Keratinocyte (primary cell): ENCODE data around the gene GNG2.

Source experiments
- EZH2 ChIP-seq: IDR thresholded peaks from one replicate; pipeline ENCODE4 v1.6.1; 2012; ENCODE audit warnings: inconsistent platforms, mild to moderate bottlenecking, low read length, moderate library complexity
- TF ChIP-seq, protein P1 (sequence below), 3 experiments: IDR thresholded peaks in 1 of 3; conservative IDR thresholded peaks in 1 of 3; optimal IDR thresholded peaks in 1 of 3; 2 replicates in 2 of 3; 3 replicates in 1 of 3; pipeline versions ENCODE3 to v1.5.1; 2011; ENCODE audit warnings: low read length in 3 of 3, mild to moderate bottlenecking in 3 of 3, moderate library complexity in 2 of 3, control low read depth in 1 of 3, inconsistent platforms in 1 of 3; ENCODE audit not compliant: insufficient read depth in 2 of 3; ENCODE audit errors: extremely low read depth in 1 of 3

DNA sequence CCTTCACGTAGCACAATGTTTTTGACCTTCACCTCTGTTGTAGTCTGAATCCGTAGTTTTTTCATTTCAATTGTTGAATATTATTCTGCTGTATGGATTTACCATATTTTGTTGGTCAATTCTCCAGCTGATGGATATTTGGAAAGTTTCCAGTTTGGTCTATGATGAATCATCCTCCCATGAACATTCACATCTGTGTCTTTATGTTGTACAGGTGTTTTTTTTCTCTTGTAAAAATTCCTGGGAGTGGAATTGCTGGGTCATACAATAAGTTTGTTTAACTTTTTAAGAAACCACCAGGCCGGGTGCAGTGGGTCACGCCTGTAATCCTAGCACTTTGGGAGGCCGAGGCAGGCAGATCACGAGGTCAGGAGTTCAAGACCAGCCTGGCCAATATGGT, 36.7 kb upstream of the GNG2 start:
- TF ChIP-seq, protein P1, sequence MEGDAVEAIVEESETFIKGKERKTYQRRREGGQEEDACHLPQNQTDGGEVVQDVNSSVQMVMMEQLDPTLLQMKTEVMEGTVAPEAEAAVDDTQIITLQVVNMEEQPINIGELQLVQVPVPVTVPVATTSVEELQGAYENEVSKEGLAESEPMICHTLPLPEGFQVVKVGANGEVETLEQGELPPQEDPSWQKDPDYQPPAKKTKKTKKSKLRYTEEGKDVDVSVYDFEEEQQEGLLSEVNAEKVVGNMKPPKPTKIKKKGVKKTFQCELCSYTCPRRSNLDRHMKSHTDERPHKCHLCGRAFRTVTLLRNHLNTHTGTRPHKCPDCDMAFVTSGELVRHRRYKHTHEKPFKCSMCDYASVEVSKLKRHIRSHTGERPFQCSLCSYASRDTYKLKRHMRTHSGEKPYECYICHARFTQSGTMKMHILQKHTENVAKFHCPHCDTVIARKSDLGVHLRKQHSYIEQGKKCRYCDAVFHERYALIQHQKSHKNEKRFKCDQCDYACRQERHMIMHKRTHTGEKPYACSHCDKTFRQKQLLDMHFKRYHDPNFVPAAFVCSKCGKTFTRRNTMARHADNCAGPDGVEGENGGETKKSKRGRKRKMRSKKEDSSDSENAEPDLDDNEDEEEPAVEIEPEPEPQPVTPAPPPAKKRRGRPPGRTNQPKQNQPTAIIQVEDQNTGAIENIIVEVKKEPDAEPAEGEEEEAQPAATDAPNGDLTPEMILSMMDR (optimal IDR thresholded peaks at IDR 0.05 in 1 of 3, IDR thresholded peaks at IDR 0.05 in 1 of 3, conservative IDR thresholded peaks at IDR 0.05 in 1 of 3; ENCODE audit: extremely low read depth in 1 of 3, insufficient read depth in 2 of 3, low read length in 3 of 3) = no peak
- TF ChIP-seq EZH2 = no peak
